ENCODE data around the gene MAST4.

GRCh38 chr5:66629446-66629845, 33.3 kb downstream of the MAST4 start:
- TF ChIP-seq, protein P1, sequence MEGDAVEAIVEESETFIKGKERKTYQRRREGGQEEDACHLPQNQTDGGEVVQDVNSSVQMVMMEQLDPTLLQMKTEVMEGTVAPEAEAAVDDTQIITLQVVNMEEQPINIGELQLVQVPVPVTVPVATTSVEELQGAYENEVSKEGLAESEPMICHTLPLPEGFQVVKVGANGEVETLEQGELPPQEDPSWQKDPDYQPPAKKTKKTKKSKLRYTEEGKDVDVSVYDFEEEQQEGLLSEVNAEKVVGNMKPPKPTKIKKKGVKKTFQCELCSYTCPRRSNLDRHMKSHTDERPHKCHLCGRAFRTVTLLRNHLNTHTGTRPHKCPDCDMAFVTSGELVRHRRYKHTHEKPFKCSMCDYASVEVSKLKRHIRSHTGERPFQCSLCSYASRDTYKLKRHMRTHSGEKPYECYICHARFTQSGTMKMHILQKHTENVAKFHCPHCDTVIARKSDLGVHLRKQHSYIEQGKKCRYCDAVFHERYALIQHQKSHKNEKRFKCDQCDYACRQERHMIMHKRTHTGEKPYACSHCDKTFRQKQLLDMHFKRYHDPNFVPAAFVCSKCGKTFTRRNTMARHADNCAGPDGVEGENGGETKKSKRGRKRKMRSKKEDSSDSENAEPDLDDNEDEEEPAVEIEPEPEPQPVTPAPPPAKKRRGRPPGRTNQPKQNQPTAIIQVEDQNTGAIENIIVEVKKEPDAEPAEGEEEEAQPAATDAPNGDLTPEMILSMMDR (IDR thresholded peaks at IDR 0.05; ENCODE audit: low read depth, low read length, missing input control) = no peak
- TF ChIP-seq FOXA1 (IDR thresholded peaks at IDR 0.05) (no peak), MAX (IDR thresholded peaks at IDR 0.05) (no peak), RAD21 (IDR thresholded peaks at IDR 0.05) (no peak), GABPA (IDR thresholded peaks at IDR 0.05 in 1 of 2, conservative IDR thresholded peaks at IDR 0.05 in 1 of 2) (no peak), REST (IDR thresholded peaks at IDR 0.05) (no peak), TAF1 (conservative IDR thresholded peaks at IDR 0.05) (no peak)

Data from liver (tissue), 3 donors.